ENCODE measurements around the gene FHIT.
A peak's percentile ranks its signal among the peaks of the same experiment; 100 is the strongest.

FHIT gene

DNA sequence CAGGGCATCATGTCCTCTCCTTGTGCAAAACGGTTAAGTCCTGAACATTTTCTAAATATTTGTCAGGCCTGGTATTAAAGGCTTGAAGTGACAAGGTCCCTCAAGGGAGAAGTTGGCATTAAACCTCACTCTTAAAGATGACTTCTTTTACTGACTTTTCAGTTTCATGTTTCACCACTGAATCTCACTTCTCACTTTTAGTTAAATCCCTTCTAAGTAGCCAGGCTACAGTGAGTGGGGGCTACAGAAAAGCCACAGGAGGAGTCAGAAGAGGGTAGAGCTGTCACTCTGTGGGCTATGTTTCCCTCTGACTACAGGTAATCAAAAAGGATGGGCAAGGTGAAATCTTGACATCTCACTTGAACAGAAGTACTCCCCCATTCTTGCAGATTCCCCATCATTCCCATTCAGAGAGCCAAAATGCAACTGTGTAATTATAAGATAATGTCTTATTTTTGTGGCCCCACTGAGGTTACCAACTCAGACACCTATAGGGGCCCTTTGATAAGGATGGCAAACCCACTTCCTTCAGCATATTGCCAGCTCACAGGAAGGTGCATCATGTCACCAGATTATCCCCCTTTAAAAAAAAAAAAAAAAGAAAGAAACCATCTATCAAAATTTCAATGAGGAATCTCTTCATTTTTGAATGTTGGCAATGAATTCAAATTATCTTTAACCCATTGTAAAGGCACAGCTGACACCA is 1411.3 kb downstream of the FHIT start:
- peak; percentile 51 for DNase-seq

DNA sequence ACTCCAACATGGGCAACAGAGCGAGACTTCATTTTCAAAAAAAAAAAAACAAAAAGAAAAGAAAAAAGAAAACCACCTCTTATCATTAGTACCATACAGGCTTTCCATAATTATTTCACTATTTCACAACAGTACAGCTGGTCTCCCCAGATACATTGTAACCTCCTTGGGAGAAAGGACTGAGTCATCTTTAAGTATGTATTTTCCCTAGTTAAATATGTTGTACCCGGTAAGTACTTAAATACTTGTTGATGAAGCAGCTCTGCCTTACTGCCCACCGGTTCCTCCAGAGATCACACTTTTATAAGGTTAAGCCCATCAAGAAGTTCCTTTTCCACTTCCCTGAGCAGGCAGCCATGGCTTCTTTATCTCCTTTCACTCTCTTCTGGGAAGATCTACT is 1412.0 kb downstream of the FHIT start:
- no peak for DNase-seq

DNA sequence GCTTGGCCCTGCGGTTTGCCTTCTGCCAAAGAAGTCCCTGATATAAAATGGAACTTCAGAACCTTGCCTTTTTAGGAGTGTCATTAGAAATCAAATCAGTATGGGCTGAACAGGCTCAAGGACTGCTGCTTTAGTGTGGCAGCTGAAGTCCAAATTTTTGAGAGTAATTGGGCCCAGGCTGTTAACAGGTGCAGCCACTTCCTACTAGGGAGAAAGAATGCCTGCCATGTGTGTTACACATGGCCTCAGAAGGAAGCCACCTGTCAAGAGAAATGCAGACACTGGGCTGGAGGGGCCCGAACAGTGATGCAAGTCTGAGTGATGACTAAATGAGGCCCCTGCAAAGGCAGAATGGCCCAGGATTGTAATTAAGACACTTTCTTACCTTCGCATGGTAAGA is 1414.7 kb downstream of the FHIT start:
- DNase-seq, result no peak

DNA sequence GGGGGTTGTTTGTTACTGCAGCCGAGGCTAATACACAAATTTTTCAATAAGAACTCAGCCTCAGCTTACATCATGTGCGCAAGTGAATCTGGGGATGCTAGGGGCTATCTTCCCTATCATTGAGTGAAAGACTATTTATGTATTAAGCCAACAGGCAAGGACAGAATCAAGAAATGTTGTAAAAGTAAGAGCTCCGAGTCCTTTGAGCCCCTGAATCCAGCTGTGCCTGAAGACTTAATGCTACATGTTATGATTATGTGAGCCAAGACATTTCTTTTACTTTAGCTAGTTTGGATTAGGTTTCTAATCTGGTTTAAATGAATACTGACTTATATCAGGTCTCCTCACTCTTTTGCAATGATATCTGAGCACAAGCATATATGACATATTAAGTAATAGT is 1418.5 kb downstream of the FHIT start:
- no peak for DNase-seq

DNA sequence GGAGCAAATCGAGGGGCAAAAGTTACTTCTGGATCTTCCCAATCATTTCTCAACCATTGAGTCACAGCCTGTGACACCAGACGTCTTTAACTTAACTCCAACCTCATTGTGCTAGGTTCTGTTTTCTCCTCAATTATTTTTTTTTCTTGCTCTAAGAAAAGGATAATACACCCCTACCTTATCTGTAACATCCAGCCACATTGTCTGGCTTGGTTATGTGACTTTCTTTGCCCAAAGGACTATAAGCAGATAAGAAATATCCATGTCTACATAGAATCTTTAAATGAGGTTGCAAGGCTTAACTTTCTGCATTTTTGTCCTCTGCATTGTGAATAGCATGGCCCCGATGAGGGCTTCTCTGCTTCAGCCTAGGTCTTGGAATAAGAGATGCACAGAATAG is 1419.0 kb downstream of the FHIT start:
- no peak for DNase-seq

DNA sequence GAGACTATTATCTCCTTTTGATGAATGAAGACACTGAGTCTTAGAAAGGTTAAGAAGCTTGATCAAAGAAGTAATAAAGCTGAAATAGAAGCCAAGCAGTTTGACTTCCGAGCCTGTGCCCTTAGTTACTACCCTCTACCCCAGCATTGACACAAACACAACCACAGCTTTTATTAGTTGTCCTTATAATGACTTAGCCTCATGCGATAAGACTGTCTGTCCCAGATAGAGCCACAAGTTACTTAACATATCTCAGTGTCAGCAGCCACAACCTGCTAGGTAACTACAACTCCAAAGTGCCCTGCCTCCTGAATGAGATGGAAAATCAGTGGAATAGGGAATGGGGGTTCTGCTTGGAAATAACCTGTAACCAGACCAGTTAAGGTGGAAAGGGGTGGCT is 1419.9 kb downstream of the FHIT start:
- DNase-seq, result no peak

DNA sequence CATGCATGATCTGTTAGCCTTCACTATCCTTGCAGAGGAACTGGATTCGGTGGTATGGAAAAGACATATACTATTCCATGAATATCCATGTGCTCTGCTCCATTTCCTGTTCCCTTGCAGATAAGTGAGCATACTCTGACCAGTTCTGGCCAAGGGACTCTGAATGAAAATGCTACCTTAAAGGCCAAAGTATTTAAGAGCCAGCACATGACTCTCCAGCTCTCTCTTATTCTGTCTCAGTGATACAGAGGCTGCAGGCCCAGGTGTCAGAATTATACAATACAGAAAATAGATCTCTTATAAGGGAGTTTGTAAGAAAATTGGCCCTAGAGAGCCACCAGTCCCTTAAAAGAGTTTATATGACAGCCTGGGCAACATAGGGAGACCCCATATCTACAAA is 1421.7 kb downstream of the FHIT start:
- DNase-seq, result no peak

DNA sequence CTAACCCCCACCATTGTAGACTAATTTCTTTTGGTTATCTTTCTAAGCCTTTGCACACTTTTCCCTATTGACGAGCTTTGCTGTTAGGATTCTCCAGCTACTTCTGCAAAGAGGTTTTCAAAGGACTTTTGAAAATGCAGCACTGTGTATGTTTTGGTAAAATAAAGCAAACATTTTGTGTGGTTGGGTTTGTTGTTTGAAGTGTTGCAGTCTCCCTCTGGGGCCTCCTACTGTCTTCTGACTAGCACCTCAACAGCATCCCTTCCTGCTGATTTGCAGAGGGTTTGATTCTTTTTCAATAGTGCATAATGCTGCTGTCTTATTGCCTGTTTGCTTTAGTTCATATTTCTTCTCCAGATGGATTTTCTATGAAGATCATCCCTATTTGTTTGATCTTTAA is 1426.4 kb downstream of the FHIT start:
- DNase-seq, result no peak

DNA sequence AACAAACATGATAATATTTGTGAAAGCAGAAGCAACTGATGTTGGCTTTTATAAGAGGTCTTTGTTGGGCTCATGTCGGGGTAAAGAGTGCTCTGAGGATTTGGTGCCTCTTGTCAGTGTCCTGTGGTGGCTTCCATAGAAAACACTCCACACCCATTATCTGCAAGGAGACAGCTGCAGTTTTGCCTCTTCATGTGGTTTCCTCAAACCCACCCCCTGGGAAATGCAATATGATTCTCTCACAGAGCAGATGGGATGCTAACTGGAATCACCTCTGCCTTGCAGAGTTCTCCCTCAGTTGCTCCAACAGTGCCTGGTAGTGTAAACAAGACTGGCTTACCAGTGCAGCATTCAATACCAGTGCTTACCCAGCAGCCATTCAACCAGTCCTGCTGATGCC is 1430.0 kb downstream of the FHIT start:
- no peak for DNase-seq

DNA sequence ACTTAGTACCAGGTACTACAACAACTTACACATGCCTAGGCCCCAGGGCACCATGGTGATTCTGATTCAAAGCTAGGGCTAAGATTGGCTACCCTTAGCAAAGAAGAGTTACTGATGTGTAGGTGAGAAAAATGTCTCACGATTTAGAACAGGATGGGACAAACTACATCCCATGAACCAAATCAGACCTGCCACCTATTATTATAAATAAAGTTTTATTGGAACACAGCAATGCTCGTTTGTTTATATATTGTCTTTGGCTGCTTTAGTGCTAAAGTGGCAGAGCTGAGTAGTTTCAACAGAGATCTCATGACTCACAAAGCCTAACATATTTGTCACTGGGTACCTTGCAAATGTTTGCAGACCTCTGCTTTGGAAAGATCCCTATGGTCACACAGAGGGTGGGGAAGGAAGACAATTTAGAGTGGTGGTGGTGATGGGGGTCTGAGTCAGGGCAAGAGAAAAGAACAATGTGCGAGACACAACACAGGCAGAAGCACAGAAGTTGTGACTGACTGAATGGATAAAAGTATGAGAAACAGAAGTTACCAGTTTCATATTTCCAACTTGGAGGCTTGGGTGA is 1430.8 kb downstream of the FHIT start:
- DNase-seq, result no peak

DNA sequence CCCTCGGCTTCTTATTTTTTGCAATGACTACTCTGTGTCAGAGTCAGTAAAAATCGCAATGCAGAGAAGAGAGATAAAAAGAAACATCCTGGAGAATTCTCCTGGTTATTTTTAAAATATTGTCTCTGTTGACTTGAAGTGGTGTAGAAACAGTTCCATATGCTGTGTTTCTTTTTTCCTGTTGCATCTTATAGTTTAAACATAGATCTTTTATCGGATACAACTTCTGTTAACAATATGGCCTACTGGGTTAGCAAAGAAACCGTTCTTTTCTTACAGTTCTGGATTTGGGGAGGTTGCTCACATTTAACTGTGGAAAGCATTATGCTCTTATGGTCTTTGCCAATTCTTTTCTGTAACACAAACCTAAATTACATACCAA is 1432.3 kb downstream of the FHIT start:
- DNase-seq, result no peak

DNA sequence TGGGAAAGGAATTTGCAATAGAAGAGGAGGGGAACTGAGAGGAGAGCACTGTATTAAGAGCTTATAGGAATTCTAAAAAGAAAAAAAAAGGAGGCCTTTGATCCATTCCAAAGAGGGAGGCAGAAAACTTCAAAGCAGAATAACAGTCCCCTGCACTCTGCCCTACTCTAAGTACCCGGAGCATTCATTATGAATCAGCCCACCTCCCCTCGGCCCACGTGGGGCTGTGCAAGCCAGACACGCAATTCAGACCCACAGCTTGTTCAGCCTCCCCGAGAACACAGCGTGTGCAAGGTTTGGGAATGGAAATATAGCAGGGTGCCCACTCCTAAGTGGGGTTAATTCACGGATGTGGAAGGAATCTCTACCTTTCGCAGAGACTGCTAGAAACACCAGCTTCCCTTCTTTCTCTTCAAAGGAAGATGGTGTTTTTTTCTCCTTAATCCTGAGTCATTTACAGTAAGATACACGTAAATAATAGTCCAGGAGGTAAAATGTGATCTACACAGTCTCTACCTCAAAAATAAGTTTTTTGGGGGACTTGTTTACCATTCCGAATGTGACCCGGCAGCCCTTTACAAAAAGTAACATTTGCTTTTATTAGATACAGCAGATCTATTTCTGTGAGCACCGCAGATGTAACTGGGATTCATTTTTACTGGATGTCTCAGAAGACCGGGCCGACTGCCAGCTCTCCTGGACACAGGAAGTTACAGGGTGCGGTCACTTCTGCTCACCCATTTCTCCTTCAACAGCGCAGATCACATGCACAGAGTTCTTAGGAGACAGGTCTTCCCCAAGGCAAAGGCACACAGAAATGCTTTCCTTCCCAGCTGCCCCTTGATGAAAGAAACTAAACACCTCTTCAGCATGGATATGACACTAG is 1433.0 kb downstream of the FHIT start:
- no peak for DNase-seq

DNA sequence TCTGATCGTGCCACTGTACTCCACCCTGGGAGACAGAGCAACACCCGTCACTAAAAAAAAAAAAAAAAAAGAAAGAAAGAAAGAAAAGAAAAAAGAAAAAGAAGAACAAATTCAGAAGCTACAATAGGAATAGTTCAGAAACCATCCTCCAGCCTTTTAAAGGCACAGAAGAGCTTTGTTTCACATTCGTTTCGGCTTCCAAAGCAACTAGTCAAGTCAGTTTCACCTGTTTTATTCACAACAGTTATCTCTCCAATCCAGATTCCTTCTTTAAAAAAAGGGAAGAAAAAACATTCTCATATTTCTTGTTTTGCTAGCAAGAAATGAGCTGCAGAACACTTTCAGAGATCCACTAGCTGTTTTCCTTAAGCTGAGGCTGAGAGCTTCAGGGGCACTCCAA is 1433.7 kb downstream of the FHIT start:
- DNase-seq, result no peak

DNA sequence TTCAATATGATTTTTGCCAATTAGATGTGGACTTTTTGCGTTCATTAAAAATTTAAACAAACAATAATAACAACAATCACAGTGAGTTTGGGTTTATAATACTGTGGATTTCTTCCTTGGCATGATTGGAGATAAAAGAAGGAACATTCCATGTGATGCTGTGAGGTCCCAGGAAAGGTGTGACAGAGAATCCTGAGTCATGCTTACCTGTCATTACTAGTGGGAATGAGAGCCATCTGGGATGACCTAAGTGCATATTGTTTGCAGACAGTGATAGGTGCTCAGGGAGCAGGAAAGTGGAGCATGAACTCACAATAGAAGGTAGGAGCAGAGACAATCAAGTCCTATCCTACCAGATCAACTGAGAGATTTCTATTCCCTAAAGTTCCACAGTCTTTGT is 1434.9 kb downstream of the FHIT start:
- no peak for DNase-seq

DNA sequence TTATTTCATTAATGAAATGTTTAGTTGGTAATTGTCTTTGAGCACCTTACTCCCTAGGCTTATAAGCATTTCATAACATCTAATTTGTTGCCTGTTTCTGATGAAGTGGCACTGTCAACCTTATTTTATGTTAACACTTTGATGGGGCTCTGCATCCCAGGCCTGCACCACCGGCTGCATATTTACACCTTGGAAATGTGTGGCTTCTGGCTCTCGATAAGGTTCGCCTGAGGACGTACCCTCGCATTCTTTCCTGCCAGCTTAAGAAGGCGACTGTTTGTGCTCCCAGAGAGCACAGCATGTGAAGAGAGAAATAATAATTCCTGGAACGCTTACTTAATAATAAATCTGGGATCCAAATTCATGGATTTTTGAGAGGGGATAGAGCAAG is 1438.1 kb downstream of the FHIT start:
- no peak for DNase-seq

DNA sequence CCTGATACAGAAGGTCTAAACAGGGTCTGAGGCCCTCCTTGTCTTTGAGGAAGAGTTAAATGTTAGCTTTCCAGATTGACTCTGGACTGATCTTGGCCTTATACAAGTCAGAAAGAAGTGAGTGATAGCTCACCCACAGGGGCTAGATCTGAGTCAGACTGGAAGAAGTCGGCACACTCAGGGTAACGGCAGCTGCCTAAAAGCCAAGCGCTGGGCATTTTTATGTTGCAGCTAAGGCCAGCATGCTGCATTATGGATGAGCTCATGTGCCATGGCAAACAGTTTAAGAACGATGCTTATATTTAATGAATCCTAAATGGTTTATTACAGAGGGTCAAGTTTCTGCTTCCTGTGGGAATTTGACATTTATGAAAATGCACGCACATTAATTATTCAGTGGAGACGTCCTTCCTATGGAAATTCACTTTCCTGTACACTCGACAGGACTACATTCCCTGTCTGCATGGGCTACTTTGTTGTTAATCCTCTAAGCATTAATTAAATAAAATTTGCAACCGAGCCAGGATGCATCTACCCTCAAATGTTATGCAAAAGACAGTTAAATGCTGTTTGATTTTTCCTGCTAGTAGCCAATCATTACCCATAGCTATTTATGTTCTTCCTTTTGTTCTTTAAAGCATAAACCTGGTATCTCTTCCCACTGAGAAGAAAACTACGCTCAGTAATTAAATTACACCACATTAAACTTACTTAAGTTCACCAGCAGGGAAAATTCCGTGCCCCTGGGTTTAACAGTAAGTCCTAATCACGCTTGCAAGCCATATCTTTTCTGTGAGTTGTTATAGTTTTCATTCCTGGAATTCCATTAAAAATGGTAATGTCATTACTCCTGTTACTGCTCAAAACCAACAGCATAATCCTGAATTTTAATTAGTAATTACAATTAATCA is 1438.8 kb downstream of the FHIT start:
- peak; percentile 37 for DNase-seq

DNA sequence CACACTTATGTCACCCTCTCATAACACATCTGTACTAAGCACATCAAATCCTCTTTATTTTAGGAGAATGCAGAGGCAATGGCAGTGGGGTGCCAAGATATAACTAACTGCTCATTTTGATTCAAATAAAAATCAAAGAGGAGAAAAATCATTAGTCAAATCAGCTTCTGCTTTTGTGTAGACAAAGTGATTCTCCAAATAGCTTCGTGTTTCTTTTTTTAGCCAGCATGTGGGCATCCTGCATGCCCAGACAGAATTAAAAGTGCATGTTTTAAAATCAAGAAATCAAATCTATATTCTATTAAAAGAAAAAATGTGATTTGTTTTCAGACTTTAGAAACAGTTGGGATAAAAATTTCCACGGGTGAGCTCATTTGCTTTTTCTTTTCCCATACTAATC is 1440.1 kb downstream of the FHIT start:
- no peak for DNase-seq

DNA sequence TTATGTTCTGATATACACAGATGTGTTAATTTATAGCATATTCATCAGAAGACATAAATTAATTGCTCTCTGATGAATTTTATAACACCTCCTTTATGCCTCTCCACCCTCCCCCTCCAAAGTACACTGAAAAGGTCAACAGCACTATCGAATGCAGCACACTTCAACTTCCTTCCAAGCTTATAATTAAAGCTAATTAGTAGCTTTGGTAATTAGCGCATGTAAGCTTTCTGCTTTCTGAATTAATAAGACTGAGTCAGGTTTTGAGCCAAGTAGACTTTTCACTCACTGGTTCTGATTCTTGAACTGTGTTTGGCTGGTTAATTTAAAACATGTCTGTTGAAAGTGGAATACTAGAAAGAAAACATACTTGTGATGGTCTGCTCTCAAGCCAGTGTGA is 1440.6 kb downstream of the FHIT start:
- no peak for DNase-seq

DNA sequence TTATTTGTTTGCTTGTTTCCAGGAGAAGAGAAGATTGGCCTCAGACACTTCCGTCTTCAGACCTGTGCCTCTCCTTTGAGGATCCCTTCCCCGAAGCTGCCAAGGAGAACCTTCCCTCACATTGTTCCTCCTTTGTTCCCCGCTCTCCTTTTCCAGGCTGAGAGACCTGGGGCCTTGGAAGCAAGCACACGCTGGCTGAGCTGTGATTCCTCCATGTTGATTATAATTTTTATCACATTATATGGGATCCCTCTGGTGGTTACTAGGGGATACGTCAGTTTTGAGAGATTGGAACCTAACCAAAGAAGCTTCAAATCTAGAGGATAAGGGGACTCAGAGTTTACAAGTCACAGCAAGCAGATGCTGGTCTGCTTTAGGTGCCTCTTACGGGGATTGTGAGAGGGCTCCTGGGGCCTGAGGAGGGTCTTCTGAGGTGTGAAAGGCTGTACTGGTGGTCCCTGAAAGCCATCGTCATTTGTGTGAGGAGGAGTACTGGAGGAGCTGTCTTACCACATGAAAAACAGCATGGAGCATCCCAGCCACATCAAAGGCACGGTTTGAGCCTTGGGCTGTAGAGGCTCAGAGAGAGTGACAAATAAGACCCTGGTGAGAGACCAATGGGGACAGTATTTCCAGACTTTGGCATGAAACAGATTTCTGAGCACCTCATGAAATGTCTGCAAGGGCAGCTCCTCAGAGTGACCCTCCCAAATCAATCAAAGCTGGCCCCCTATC is 1441.4 kb downstream of the FHIT start:
- DNase-seq, result peak; percentile 10

DNA sequence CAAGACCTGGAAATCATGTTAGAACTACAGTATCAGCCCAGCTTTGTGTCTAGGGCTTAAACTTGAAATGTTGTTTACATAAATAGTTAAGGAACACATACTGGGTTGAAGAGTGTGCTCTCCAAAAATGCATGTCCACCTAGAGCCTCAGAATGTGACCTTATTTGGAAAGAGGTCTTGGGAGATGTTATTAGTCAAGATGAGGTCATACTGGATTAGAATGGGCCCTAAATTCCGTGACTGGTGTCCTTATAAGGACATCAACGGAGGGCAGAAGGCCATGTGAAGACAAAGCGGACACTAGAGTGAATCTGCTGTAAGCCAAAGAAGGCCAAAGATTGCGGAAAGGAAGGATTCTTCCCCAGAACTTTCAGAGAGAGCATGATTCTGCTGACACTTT is 1442.2 kb downstream of the FHIT start:
- DNase-seq, result no peak

DNA sequence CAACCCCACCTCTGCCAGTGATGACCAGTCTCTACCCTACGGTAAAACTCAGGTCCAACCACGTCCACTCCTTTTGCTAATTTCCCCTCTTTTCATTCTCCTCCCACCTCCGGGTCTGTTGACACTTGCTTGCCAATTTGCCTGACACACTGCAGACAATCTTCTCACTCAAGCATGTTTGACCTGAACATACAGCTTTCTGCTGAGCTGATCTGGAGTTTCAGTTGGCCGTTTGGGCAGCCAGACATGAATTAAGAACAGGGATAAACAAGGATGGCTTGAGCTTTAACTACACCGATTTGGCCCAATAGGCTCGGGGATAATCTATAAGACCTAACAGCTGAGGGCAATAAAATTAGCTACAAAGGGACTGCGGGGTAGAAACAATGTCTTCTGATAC is 1442.8 kb downstream of the FHIT start:
- no peak for DNase-seq

DNA sequence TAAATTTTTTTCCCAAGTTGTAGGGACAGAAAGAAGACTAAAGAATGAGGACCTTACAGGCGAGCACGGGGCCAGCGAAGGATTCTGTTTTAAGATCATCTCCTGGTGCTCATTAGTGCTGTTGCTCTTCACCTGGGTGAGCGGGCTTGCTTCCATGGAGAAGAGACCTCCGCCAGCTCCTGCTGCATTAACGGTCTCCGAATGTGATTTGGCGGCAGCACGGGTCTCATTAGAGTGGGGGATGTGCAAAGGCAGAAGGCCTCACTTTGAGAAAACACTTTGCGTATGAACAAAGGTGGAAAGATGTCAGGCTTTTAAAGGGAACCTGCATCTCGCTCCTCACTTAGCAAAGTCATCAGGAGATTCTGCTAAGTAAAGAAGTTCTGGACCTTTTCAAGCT is 1448.0 kb downstream of the FHIT start:
- no peak for DNase-seq

Measured in activated CD4-positive, alpha-beta T cell treated with anti-CD3 and anti-CD28 coated beads, Interleukin-2, amount 50 U/mL, for 16 hours (primary cell).